HL-60 (cell line): ENCODE data around the gene VPS13C.

Experiments
- DNase-seq, 2 experiments: peaks; one replicate each; pipeline ENCODE4 v3.0.0-alpha.2; 2010 to 2020; ENCODE audit warnings: low read depth in 1 of 2, low spot score in 1 of 2
- H3K27ac ChIP-seq: fragments of 250-450 bp; sonication (Bioruptor Pico); replicated peaks from 2 replicates; pipeline ENCODE4 v1.5.1; 2020; ENCODE audit warnings: mild to moderate bottlenecking, moderate library complexity
- H3K27me3 ChIP-seq: fragments of 250-450 bp; sonication (Bioruptor Pico); 2 replicates; pipeline ENCODE4 v1.5.1; 2021; ENCODE audit warnings: mild to moderate bottlenecking, moderate library complexity; ENCODE audit not compliant: insufficient read depth, poor library complexity, severe bottlenecking
- H3K4me3 ChIP-seq: replicated peaks from 2 replicates; pipeline ENCODE4 v1.5.1; 2011; ENCODE audit warnings: mild to moderate bottlenecking, control low read depth, low read length; ENCODE audit not compliant: insufficient read depth
- GABPA ChIP-seq: IDR thresholded peaks from 2 replicates; pipeline ENCODE4 v1.6.1; 2012; ENCODE audit warnings: low read depth
- POLR2AphosphoS5 ChIP-seq: IDR thresholded peaks from 2 replicates; pipeline ENCODE4 v1.6.1; 2012; ENCODE audit warnings: low read depth
- SPI1 ChIP-seq: IDR thresholded peaks from 2 replicates; pipeline ENCODE4 v1.6.1; 2012; ENCODE audit warnings: low read depth, mild to moderate bottlenecking, borderline replicate concordance
- TF ChIP-seq, protein P1 (sequence below): IDR thresholded peaks from one replicate; pipeline ENCODE4 v1.5.1; 2011; ENCODE audit warnings: low read length, control low read depth, inconsistent platforms; ENCODE audit not compliant: insufficient read depth
- TF ChIP-seq, protein P2 (sequence below): IDR thresholded peaks from 2 replicates; pipeline ENCODE4 v1.6.1; 2012; ENCODE audit warnings: low read depth; ENCODE audit not compliant: insufficient replicate concordance

Gene VPS13C

DNA sequence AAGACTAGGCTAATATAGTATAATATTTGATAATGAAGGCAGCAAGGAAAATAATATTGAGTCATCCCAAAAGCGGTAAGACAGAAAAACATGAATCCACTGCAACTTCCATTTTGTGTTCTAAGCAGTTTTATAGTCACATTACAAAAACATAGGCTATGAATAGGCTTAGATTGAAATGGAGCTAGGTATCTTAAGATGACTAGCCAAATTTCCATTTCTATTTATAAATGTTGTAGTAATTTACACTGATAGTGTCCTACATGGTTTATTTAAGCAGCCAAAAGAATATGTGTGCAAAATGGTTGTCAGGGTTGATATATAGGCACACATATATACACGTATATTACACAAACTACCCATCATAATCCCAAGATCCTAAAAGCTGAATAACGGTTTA lies 82.0 kb downstream of the VPS13C start:
- Histone ChIP-seq H3K4me3 (no peak overlapping the region), H3K27me3 (no peaks in the 10 kb centered on the region), H3K27ac (no peak overlapping the region)
- no peak for DNase-seq
- TF ChIP-seq, protein P1, sequence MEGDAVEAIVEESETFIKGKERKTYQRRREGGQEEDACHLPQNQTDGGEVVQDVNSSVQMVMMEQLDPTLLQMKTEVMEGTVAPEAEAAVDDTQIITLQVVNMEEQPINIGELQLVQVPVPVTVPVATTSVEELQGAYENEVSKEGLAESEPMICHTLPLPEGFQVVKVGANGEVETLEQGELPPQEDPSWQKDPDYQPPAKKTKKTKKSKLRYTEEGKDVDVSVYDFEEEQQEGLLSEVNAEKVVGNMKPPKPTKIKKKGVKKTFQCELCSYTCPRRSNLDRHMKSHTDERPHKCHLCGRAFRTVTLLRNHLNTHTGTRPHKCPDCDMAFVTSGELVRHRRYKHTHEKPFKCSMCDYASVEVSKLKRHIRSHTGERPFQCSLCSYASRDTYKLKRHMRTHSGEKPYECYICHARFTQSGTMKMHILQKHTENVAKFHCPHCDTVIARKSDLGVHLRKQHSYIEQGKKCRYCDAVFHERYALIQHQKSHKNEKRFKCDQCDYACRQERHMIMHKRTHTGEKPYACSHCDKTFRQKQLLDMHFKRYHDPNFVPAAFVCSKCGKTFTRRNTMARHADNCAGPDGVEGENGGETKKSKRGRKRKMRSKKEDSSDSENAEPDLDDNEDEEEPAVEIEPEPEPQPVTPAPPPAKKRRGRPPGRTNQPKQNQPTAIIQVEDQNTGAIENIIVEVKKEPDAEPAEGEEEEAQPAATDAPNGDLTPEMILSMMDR: no peak
- no peak for TF ChIP-seq POLR2AphosphoS5
- TF ChIP-seq GABPA: no peak
- TF ChIP-seq, protein P2, sequence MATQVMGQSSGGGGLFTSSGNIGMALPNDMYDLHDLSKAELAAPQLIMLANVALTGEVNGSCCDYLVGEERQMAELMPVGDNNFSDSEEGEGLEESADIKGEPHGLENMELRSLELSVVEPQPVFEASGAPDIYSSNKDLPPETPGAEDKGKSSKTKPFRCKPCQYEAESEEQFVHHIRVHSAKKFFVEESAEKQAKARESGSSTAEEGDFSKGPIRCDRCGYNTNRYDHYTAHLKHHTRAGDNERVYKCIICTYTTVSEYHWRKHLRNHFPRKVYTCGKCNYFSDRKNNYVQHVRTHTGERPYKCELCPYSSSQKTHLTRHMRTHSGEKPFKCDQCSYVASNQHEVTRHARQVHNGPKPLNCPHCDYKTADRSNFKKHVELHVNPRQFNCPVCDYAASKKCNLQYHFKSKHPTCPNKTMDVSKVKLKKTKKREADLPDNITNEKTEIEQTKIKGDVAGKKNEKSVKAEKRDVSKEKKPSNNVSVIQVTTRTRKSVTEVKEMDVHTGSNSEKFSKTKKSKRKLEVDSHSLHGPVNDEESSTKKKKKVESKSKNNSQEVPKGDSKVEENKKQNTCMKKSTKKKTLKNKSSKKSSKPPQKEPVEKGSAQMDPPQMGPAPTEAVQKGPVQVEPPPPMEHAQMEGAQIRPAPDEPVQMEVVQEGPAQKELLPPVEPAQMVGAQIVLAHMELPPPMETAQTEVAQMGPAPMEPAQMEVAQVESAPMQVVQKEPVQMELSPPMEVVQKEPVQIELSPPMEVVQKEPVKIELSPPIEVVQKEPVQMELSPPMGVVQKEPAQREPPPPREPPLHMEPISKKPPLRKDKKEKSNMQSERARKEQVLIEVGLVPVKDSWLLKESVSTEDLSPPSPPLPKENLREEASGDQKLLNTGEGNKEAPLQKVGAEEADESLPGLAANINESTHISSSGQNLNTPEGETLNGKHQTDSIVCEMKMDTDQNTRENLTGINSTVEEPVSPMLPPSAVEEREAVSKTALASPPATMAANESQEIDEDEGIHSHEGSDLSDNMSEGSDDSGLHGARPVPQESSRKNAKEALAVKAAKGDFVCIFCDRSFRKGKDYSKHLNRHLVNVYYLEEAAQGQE: no peak

DNA sequence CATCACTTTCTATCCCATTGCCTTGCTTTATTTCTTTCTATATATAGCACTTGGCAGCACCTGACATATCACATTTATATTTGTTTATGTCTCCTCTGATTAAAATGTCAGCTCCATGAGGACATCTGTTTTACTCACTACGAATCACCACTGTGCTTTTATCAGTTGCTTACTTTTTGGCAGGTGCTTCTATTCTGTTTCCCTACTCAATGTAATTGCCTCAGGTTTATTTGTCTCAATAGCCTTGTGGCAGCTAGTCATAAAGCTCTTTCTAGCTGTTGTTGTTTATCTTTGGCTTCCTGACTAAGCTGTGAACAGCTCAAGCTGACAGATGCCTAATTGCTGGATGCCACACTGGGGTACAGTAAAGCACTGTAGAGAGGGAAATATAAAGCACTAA lies 85.5 kb downstream of the VPS13C start:
- Histone ChIP-seq H3K27ac (no peak overlapping the region), H3K27me3 (no peaks in the 10 kb centered on the region), H3K4me3 (no peak overlapping the region)
- DNase-seq: no peak
- no peak for TF ChIP-seq GABPA
- TF ChIP-seq, protein P1: no peak
- no peak for TF ChIP-seq SPI1

DNA sequence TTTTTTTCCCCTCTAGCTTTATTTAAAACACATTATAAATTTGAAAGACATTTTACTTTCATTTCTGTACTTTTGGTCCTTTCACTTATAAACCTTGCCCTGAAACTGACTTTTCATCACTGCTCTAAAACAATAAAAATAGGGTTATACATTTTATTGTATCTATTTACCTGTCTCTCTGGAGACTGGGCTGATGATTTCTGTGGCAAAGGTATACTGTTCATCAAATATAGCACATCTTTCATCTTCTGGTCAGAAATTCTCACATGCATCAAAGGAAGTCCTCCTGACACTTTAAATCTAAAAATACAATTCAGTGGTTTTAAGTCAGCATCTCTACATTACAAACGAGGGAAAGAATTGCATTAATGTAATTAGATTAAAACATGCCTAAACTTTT lies 86.1 kb downstream of the VPS13C start:
- Histone ChIP-seq H3K27me3 (no peaks in the 10 kb centered on the region), H3K4me3 (no peak overlapping the region), H3K27ac (no peak overlapping the region)
- TF ChIP-seq, protein P2: no peak
- TF ChIP-seq, protein P1: no peak
- TF ChIP-seq SPI1 (no peak), POLR2AphosphoS5 (no peak), GABPA (no peak)
- DNase-seq: no peak

DNA sequence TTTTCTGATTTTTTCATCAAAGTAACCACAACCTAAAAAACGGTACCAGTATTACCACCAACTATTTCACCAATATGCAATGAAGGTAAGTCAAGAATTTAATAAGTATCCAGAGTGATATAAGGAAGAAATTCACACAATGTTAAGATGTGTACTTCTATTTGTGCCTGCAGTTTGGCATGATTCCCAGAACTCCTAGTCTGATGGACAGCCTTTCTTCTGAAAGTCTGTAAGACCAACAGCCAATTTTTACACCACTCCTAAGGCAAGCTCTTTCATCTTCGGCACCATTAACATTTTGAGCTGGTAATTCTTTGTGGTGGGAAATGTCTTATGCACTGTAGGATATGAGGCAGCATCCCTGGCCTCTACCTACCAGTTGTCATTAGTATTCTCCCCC lies 108.3 kb downstream of the VPS13C start:
- Histone ChIP-seq H3K4me3 (no peak overlapping the region), H3K27ac (no peak overlapping the region), H3K27me3 (no peaks in the 10 kb centered on the region)
- no peak for DNase-seq
- TF ChIP-seq POLR2AphosphoS5 (no peak), SPI1 (no peak), GABPA (no peak)
- TF ChIP-seq, protein P2: no peak
- TF ChIP-seq, protein P1: no peak
